Stimulated activated naive CD4-positive, alpha-beta T cell treated with Interleukin-2 at 50 U/mL for 16 hours (primary cell): ENCODE data around the gene COQ2.
"Not testable (repeated sequence)": the region's sequence is repeated elsewhere in the genome, so short reads cannot be mapped to it uniquely, and the experiment has no call there.

Source experiments
- DNase-seq: peaks from one replicate; lab custom pipeline; 2025; lab: John Stamatoyannopoulos, UW

COQ2 gene, protein sequence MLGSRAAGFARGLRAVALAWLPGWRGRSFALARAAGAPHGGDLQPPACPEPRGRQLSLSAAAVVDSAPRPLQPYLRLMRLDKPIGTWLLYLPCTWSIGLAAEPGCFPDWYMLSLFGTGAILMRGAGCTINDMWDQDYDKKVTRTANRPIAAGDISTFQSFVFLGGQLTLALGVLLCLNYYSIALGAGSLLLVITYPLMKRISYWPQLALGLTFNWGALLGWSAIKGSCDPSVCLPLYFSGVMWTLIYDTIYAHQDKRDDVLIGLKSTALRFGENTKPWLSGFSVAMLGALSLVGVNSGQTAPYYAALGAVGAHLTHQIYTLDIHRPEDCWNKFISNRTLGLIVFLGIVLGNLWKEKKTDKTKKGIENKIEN

DNA sequence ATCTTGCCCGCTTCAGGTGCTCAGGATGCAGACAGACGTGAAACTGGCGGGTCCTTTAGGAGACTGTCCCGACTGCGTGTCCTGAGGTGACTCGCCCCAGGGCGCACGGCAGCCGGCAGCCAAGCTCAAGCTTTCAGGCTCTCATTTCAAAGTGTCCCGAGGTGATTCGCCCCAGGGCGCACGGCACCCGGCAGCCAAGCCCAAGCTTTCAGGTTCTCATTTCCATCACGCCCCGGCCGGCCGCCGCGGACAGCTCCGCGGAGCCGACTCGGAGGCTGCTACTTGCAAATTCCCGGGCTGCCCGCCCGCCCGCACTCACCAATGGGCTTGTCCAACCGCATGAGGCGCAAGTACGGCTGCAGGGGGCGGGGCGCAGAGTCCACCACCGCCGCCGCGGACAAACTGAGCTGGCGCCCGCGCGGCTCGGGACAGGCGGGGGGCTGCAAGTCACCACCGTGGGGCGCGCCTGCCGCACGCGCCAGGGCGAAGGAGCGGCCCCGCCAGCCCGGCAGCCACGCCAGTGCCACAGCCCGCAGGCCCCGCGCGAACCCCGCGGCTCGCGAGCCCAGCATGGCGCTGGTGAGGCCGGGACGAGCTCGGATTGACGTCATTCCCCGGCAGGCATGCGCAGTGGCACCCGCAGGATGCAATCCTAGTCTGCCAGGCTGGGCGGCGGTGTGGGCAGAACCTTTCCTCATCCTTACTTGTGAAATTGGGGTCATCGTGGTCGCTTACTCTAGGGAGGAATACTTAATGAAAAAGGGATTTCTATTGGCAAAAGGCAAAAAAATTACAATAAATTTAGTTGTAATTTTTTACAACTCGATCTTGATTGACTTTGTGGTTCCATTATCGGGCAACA, at the start of gene COQ2:
Gene COQ2, minus strand, starts transcription at position 606 of the 862 bp plus-strand sequence. Its CDS starts 34 bp downstream, at position 572.
- peak; percentile 92 for DNase-seq

DNA sequence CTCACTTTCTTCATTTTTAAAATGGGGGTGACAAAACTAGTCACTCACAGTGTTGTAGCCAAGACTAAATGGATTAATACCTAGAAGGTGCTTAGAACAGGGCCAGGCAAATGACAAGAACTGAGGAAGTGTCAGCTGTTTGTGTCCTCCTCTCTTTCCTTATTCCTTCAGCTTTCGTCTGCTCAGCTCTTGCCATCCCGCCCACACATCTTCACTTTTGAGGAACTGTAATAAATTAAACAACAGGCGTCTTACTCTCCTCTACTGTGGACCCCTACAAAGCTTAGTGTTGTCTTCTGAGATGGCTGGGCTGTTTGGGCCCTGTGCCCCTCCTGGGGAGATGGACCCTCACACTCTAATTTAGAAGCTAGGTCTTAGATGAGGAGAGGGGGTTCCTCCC, 47.4 kb upstream of the COQ2 start:
- DNase-seq: no peak

DNA sequence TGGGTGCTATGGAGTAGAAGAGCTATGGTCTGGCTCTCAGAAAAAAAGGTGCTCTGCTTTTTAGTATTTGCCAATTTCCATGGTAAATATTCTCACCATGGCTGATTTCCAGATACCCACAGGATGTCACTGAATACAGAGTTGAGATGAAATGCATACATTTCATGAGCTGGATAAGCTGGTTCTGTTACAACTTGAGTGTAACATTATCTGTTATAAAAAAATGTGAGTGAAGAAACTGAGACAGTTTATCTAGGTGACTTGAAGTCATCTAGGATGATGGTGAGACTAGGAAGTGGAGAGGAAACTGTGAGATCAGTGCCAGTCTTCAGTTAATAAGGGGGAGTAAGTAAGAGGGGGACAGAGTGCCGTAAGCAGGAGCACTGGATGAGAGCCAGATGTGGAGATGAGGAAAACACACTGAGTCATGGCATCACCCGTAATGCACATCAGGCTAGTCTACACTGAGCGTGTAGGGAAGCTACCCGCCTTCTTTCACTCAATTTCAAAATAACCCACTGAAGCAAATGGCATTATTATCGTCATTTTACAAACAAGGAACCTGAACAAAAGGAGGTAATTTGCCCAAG, 45.0 kb upstream of the COQ2 start:
- DNase-seq: no peak

DNA sequence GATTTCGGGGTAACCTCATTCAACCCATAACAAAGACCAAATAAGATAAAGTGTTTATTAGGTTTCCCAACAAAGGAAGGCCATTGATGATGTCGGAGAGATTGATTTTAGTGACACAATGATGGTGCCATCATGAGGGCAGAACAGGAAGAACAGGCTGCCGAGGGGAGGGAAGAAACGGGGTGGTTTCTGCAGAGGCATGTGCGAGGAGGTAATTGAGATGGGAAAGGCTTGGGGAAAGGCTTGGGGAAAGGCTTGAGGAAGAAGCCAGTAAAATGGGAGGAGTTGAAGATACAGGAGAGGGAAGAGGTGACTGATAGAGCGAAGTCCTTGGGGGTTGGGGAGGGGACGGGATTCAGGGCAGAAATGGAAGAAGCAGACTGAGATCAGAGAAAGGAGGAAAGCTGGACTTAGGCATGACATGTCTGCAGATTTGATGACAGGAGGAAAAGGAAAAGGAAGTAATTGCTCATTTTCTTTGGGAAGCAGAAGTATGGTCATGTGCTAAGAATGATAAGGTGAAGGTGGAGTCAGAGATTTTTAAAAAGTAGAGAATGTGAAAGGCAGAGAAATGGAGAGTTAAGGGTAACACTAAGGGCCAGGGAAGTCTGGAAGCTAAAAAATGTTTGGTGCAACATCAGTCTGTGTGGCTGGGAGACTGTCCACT, 44.1 kb upstream of the COQ2 start:
- no peak for DNase-seq

DNA sequence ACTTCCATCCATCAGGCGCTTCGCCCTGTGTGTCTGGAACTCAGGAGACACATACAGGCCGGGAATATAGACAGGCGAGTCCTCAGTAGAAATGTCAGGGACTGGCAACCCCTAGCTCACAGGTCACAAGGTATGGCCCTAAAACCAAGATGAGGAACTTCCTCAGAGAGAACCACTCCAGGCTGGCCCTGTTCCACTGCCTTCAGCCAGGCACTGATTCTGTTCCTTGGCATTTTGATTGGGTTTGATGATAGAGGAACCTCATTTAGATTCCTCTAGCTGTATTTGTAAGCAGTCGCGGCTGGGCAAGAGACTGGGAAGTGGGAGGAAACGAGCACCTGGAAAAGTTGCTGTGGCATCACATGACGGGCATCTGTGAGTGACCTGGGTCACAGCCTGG, 41.9 kb upstream of the COQ2 start:
- no peak for DNase-seq

DNA sequence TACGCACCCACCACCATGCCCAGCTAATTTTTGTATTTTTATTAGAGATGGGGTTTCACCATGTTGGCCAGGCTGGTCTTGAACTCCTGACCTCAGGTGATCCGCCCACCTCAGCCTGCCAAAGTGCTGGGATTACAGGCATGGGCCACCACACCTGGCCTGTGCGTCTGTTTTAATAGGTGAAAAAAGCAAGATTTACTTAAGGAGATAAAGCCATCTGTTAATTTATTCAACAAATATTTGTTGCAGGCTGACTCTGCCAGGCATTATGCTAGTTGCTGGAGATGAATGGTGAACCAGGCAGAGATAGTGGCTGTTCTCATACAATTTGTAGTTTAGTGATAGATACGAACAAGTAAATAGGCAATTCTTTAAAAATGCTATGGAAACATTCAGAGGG, 40.7 kb upstream of the COQ2 start:
- DNase-seq: not testable (repeated sequence)

DNA sequence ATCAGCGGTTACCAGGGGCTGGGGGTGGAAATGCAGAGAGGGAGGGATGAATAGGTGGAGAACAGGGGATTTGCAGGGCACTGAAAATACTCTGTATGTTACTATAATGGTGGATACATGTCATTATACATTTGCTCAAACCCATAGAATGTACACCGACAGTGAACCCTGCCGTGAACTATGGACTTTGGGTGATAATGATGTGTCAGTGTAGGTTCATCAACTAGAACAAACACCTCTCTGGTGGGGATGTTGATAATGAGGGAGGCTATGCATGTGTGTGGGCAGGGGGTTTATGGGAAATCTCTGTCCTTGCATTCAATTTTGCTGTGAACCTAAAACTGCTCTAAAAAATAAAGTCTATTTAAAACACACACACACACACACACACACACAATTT, 38.5 kb upstream of the COQ2 start:
- DNase-seq: no peak

DNA sequence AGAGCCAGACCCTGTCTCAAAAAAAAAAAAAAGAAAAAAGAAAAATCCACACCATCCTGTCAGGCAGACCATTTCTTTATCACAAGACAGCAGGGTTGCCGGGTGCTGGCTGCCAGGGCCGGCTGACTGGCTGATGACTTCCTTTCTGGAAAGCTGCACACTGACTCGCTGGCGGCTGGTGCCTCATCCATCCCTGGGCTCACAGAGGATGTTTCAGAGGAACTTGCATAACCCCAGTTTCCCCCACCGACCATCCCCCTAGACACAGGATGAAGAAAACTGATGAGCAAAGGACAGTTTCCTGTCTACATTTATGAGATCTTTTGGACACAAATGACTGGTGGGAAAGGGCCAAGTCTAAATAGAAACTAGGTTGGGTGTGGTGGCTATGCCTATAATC, 36.0 kb upstream of the COQ2 start:
- no peak for DNase-seq

DNA sequence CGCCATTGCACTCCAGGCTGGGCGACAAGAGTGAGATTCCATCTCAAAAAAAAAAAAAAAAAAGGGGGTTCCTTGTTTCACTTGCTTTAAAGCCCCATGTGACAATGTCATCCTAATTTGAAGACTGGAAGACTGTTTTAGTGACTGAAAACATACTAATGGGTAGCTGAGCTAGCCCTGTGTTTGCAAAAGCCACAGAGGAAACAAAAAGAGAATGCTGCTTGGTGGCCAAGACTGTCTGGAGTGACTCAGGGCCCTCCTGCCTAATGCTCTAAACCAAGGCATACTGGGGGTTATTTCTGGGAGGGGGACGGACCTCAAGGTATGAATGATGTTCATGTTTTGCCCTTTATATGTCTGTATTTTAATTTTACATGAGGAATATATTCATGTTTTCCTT, 34.1 kb upstream of the COQ2 start:
- DNase-seq: no peak

DNA sequence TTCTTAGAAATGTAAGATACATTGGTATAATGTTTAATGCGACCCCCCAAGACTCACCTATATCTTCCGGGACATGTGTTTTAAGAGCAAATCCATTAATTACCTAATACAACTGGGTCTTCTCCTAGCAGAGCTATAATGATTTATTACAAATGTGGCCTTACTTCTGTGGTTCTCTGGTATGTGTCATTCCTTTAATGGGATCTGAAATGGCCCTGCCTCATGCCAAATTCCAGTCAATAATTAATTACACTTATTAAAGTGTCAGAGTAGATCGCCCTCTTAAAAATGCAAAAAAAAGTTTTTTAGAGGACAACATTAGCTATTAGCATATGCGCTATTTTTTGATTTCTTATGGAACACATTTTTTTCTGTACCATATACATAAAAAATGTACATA, 33.1 kb upstream of the COQ2 start:
- DNase-seq: no peak

DNA sequence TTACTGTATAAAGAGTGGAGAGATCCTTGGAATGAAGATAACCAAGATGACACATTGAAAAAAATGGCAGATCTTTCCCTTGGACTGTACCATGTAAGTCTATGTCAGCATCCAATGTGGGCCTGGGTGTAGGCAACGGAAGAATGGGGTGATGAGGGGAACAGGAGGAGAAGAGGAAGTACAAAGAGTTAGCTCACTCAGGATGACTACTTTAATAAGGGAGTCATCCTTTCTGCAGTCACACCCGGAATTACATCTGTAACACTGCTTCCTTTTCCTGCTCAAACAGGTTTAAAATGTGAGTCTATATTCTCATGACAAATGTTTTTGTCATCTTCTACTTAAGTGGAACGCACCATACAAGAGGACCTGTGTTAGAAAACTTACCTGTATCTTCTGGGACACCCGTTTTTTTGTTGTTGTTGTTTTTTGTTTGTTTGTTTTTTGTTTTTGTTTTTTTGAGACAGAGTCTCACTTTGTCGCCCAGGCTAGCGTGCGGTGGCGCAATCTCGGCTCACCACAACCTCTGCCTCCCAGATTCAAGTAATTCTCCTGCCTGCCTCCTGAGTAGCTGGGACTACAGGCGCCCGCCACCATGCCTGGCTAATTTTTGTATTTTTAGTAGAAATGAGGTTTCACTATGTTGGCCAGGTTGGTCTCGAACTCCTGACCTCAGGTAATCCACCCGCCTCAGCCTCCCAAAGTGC, 32.0 kb upstream of the COQ2 start:
- DNase-seq: no peak

DNA sequence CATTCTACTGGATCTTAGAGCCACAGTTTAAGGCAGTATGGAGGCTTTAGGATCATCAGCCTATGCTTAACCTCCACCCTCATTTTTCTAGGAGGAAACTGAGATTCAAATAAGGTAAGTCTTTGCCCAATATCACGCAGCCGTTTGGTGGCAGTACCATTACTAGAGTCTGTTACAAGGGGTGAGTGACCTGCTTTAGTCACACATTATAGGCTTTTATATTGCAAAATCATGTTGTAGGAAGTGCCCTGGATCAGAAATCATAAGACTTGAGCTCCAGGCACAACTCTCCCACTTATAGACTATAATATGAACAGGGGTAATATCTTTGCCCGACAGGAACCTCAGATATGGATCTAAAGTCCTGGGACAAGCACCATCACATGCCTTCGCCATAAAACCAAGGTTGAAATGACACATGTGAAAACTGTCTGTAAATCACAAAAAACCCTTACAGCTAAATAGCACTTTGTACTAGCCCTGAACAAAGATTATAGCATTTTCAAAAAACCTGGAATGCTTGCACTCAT, 30.8 kb upstream of the COQ2 start:
- no peak for DNase-seq

DNA sequence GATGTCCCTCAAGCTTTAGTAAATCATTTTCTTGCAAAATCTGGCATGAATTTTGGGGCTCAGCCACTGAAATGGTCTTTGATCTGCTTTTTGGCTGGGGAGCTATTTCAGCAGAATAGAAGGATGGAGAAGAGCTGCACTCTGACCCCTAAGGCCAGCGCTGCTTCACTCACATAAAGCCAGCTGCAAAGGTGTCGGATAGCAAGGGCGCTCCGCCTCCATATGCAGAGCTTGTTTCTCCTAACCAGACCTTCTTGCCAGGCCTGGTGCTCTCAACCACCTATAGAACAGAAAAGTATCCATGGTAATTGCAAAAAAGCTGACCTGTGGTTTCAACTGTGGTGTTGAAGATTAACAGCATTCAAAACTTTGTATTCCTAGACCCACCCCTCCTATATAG, 24.1 kb upstream of the COQ2 start:
- no peak for DNase-seq

DNA sequence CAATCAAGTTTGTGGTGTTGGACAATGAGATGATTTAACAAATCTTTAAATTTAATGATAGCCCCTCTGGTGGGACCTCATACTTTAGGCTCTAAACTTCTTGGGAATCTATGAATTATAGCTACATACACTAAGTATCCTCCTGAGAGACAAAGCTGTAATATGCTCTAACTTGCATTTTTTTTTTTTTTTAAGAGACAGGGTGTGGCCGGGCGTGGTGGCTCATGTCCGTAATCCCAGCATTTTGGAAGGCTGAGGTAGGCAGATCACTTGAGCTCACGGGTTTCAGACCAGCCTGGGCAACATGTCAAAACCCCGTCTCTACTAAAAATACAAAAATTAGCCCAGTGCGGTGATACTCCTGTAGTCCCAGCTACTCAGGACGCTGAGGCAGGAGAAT, 23.3 kb upstream of the COQ2 start:
- no peak for DNase-seq

DNA sequence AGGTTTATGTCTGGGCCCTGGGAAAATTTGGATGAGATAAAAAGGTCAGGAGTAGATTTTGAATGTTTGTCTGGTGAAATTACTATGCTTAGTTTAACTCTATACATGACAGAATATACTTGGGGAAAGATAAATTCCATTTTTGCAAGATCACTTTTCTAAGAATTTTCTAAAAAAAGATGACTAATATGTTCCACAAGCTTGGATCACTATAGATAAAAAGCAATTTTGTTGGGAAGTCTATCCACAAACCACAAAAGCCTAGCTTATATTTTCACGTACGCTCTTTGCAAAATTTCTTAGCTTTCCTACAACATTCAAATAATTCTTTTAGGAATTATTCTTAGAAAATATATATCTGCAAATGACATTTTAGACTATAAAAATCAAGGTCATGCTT, 20.6 kb upstream of the COQ2 start:
- DNase-seq: no peak

DNA sequence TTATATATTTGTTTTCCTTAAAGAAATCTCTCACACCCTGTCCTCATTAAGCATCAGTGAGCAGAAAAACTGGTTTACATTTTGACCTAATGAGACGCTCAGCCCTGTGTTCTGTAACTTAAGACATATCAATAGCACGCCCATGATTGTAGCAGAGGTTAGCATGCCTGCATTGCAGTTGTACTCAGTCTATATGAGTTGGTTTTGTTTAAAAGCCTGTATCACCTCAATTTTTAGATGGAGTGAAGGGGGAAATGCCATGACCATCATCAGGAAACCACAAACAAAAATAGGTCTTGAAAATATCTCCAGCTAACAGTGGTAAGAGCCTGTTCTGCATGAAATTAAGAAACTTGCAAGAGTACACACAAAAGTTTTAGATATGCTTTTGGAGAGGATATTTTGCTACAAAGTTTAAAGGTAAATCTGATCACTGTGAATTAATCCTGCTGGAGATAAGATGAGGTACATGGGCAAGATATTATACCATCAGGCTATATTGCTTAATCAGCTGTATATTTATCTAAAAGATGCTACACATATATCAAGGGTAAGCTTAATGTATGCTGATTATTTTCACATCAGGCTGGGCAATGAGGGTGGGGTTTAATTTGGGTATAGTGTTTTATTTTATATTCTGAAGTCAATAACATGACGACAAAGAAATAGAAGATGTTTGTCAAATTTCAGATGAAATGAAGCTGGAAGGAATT, 13.1 kb upstream of the COQ2 start:
- DNase-seq: no peak

DNA sequence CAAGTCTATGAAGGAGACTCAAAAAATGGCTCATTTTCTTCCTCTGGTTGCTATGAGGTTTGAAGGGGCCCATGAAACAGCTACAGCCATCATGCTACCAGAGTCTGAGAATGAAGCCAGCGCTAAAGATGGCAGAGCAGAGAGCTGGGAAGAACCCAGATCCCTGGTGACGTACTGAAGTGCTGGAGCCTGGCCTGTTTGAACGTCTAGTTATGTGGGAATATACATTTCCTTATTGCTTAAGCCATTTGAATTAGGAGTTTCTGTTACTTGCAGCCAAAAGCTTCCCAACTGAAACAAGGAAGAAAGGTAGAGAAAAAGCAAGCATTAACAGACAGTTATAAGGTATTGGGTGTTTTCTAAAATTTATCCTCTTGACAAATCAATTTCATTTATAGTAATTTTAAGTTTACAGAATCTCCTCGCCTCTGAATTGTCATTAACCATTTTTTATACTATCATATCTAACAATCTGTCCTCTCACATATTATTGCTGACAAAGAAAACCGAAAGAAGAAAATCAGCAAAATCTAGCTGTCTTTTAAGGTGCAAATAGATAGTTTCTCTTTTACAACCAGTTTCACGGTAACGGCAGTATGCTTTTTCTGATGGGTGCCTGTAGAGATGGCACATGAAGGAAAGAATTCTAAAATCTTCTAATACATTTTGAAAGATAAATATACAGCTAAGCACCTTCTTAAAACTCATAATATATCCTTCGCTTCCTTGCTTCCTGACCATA, 8.9 kb upstream of the COQ2 start:
- no peak for DNase-seq

DNA sequence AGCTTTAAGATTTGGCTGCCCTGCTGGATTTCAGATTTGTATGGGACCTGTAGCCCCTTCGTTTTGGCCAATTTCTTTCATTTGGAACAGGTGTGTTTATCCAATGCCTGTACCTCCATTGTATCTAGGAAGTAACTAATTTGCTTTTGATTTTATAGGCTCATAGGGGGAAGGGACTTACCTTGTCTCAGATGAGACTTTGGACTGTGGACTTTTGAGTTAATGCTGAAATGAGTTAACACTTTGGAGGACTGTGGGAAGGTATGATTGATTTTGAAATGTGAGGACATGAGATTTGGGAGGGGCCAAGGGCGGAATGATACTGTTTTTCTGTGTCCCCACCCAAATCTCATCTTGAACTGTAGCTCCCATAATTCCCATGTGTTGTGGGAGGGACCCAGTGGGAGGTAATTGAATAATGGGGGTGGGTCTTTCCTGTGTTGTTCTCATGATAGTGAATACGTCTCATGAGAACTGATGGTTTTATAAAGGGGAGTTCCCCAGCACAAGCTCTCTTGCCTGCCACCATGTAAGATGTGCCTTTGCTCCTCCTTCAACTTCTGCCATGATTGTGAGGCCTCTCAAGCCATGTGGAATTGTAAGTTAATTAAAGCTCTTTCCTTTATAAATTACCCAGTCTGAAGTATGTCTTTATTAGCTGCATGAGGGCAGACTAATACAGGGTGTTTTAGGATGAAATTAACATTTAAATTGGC, 5.6 kb upstream of the COQ2 start:
- not testable (repeated sequence) for DNase-seq

DNA sequence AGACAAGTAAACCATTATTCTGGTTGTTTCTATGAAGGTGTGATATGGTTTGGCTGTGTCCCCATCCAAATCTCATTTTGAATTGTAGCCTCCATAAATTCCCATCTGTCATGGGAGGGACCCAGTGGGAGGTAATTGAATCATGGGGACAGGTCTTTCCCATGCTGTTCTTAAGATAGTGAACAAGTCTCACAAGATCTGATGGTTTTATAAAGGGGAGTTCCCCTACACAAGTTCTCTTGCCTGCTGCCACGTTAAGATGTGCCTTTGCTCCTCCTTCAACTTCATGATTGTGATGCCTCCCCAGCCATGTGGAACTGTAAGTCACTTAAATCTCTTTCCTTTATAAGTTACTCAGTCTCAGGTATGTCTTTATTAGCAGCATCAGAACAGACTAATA, 3.8 kb upstream of the COQ2 start:
- not testable (repeated sequence) for DNase-seq

DNA sequence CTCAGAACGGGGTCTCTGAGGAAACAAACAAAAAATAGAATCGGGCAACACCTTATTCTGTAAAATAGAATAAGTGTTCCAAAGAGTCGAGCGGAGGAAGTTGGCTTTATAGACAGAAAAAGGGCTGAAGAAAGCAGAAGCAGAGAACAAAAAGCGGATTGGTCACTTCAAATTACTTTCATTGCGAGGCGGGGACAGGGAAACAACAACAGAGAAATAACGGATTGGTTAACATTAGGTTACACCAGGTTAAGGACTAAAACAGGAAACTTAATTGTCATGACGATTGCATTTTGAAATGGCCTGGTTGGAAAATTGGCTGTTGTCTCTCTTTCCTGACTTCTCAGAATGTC, 433 bp upstream of the COQ2 start:
- DNase-seq: no peak
